Cardiac fibroblast (primary cell): ENCODE data around the gene SKAP1.

Experiments
- DNase-seq, 2 donors: peaks; one replicate each; pipeline versions ENCODE4 v3.0.0 to v3.0.0-alpha.2; 2010; ENCODE audit warnings: low read depth in 2 of 2
- H3K4me3 ChIP-seq, 2 donors: replicated peaks in 1 of 2; 1 replicate in 1 of 2; 2 replicates in 1 of 2; pipeline ENCODE4 v1.5.1; 2011; ENCODE audit warnings: low read depth in 2 of 2, low read length in 2 of 2, mild to moderate bottlenecking in 2 of 2, moderate library complexity in 1 of 2
- CTCF ChIP-seq: IDR thresholded peaks from one replicate; pipeline ENCODE4 v1.5.1; 2011; ENCODE audit warnings: low read depth, mild to moderate bottlenecking, low read length, inconsistent platforms

Gene SKAP1

DNA sequence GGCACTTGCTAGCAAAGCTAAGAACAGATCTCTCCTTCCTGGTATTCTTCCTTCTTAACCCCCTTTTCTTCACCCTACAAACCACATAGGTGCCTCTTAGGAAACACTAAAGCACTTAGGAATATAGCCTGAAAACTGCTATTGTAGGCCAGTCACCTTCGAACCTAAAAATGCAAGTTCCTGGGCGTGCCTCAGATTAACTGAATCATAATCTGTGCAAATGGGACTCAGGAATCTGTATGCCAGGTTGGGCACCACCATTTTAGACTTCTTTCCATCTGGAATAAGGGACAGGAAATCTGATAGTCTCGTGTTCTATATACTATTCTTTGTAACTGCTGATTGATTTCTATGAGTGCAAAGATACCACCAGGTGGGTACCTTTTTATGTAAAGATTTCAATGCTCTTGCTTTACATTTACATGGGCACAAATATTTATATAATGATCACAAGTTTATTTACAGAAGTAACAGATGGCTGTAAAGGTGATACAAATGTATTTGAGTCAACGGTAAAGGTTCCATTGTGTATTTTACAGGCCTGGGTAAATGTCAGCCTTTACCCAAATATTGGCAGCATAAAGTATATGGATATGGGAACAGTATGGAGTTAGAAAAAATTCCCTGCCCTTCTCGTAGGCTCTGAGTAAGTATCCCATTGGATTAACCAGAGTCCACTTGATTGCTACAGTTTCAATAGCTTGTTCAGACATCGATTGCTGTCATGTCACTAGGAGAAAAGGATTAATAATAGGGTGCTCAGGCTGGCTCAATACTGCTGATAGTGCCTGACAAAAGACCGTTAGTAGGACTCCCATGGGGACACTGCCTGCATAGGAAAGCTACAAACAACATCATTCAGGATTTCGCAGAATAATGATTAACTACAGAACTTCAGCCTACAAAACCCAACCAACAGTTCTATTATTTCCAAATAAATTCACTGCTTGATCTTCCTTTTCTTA lies 197.7 kb downstream of the SKAP1 start:
- no peak for TF ChIP-seq CTCF
- no peak overlapping the region for H3K4me3 ChIP-seq
- DNase-seq: no peak

DNA sequence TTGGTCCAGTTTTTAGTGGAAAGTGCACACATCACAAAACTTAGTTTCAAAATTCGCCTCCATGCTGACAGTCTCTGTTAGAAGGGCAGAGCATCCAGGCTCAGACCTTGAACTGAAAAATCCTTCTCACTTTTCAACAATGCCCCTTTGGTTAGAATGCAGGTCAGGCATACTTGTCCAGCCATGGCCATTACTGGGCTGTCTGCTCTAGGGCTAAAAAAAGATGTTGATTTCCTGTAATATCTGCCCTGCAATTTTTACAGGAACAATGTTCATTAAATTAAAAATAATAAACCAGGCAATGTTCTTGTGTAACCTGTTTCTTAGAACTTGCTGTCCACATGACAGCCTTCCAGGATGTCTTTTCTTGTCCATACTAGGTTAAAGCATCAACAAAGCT lies 200.1 kb downstream of the SKAP1 start:
- H3K4me3 ChIP-seq: no peak overlapping the region
- DNase-seq: no peak
- TF ChIP-seq CTCF: no peak

DNA sequence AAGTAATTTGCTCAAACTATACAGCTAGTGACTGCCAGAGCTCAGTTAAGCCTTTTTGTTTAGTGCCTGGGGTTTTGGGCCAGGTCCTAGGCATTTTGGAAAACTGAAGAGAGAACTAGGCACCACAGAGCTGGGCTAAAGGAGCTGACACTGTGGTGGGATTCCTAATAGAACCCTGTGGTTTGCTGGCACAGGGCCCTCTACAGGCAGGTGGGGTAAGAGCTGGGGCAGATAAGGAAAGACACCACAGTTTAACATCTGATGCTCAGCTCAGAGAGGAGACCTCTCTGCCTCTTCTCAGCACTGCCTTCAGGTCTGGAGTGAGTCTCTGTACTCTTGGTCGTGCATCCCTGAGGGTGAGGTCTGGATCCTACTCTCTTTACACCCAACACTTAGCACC lies 201.3 kb downstream of the SKAP1 start:
- no peak for TF ChIP-seq CTCF
- DNase-seq: no peak
- H3K4me3 ChIP-seq: no peak overlapping the region

GRCh38 chr17:48225725-48226567 lies 204.1 kb downstream of the SKAP1 start:
- no peak for TF ChIP-seq CTCF
- H3K4me3 ChIP-seq: no peak overlapping the region
- no peak for DNase-seq

- TF ChIP-seq CTCF: no peak
- no peak overlapping the region for H3K4me3 ChIP-seq
- no peak for DNase-seq
Measured at GRCh38 chr17:48223945-48224344, 206.1 kb downstream of the SKAP1 start.

DNA sequence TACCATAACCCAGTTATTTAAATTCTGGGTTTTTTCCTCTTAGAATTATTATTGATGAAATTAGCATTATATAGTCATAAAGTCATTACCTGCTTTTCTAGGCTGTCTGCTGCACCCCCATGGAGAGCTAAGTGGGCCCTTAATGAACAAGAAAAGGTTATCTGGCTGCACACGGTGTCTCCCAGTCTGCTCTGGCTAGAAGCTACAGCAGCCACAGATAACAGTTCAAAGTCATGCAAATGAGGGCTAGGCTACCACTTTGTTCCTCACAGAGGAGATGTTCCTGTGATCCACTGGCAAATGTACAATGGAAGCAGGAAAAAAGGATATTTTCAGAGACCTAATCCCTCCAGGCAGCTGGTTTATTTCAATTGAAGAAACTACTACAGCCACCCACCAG lies 210.4 kb downstream of the SKAP1 start:
- no peak overlapping the region for H3K4me3 ChIP-seq
- no peak for DNase-seq
- TF ChIP-seq CTCF: no peak
